ENCODE results near the gene DMRT2. TPM values are rescaled to one million over a fixed set of nuclear protein-coding genes. Genes with fewer than 3 reads are reported as not detected.

The DMRT2 gene
- total RNA-seq, 6 experiments from 2014 or later = 0.49 TPM; not detected in 5

DNA sequence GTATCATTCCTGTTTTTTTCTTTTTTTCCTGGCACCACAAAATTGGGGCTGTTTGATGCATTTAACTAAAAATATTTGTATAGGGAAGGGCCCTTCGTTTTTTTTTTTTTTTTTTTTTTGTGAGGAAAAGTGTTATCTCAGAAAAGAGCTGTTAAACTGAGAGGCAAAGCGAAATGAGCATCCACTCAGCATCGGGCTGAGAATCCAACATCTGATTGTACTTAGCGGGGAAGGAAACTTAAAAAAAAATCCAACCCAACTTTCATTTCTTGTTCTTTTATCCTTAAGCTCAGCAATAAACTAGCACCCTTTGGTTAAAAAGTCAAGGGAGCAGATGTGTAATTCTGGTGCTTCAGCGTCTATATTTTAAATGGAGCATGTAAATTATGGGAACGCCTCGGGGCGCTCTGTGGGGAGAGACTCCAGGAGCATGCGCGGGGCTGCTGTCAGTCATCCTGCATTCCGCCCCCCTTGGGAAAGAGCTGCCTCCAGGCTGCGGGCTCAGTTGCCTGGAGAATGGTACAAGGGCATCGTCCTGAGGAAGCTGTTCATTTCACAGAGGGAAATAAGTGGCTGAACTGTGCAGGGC lies 33.3 kb downstream of the DMRT2 start:
- intact Hi-C loops (cut with DNase I) = no loop called here
- ATAC-seq = no peak
- no peak overlapping the region for H3K4me3 ChIP-seq
- WGBS (ENCODE audit: insufficient coverage, low coverage, low lambda C conversion rate, missing lambda C conversion rate) = 14% methylated on average over 8 of the region's 13 CpGs
- H3K9me3 ChIP-seq = no peaks in the 10 kb centered on the region
- TF ChIP-seq, protein P1, sequence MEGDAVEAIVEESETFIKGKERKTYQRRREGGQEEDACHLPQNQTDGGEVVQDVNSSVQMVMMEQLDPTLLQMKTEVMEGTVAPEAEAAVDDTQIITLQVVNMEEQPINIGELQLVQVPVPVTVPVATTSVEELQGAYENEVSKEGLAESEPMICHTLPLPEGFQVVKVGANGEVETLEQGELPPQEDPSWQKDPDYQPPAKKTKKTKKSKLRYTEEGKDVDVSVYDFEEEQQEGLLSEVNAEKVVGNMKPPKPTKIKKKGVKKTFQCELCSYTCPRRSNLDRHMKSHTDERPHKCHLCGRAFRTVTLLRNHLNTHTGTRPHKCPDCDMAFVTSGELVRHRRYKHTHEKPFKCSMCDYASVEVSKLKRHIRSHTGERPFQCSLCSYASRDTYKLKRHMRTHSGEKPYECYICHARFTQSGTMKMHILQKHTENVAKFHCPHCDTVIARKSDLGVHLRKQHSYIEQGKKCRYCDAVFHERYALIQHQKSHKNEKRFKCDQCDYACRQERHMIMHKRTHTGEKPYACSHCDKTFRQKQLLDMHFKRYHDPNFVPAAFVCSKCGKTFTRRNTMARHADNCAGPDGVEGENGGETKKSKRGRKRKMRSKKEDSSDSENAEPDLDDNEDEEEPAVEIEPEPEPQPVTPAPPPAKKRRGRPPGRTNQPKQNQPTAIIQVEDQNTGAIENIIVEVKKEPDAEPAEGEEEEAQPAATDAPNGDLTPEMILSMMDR (IDR thresholded peaks at IDR 0.05) = no peak
- TF ChIP-seq POLR2A (IDR thresholded peaks at IDR 0.05) = no peak
- H3K36me3 ChIP-seq = no peaks in the 10 kb centered on the region
- DNase-seq = no peak
- no peaks in the 10 kb centered on the region for H3K4me1 ChIP-seq
- H3K27me3 ChIP-seq = no peaks in the 10 kb centered on the region
- no peak overlapping the region for H3K27ac ChIP-seq

DNA sequence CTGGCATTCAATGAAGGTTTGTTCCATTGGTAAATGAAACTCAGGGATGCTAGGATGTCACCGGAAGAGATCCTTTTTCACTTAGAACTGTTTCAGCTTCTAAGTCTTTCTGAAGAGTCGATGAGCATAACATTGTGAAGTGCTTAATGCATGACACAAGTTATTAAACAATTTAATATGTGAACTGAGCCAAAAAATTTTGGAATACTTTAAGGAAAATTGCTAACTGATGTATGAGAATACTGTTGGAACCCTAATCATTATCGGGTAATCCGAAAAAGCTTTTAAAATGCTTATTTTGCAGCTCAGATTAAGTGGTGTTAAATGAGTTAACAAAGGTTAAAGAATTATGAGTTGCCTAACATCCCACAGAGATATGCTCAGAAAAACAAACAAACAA lies 34.9 kb downstream of the DMRT2 start:
- intact Hi-C loops (cut with DNase I) = no loop called here
- no peak for TF ChIP-seq POLR2A (IDR thresholded peaks at IDR 0.05)
- TF ChIP-seq, protein P1 (IDR thresholded peaks at IDR 0.05) = no peak
- H3K27me3 ChIP-seq = peaks cover 0 to 6% of the 10 kb centered on the region in 2 donors
- no peak overlapping the region for H3K4me3 ChIP-seq
- H3K36me3 ChIP-seq = no peaks in the 10 kb centered on the region
- no peak overlapping the region for H3K27ac ChIP-seq
- H3K9me3 ChIP-seq = no peaks in the 10 kb centered on the region
- no peaks in the 10 kb centered on the region for H3K4me1 ChIP-seq
- WGBS (ENCODE audit: insufficient coverage, low coverage, low lambda C conversion rate, missing lambda C conversion rate) = 75% methylated on average over 4 of the region's 4 CpGs
- ATAC-seq (no peak), DNase-seq (no peak)

DNA sequence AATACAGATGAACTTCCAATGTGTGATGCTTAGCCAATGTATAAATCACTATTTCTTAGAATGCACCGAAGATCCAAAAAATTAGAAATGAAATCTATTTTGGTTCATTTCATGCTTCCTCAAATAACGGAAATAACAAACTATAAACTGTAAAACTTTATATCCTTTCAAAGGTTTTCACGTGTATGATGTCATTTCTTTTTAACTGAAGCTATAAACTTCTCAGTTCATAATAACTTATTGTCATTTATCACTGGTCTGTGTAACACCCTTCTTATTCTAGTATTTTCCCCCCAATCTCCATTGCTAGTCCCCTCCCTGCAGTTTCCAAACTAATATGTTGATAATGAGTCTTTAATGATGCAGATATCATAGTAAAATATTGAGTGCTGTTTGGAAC lies 36.4 kb downstream of the DMRT2 start:
- no peak for DNase-seq

DNA sequence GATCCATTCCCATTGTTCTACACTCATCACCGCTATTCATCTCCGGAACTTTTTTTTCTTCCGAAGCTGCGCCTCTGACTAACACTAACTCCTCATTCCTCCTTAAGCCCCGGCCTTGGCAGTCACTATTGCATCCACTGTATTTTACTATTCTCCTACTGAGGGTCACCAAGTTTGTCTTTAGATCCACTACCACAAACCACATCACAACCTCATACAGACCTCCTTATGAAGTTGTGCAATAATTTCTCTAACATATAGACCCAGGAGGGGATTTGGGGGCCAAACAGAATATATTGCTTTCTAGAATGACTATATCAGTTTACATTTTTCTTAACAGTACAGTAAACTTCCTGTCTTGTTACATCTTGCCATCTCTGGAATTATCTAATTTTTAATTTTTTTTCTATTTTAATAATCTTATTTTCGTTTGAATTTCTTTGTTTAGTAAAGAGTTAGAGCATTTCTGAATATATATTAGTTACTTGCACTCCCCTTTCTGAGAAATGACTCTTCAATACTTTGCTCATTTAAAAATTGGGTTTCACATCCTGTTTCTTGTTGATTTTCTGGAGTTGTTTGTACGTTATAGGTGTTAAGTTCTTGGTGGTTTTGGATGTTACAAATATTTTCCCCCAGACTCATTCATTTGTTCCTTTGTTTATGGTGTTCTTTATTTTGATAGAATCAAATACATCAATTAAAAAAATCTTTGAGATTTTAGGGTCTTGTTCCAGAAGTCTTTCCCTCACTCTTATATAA lies 37.1 kb downstream of the DMRT2 start:
- ATAC-seq = no peak
- intact Hi-C loops (cut with DNase I) = no loop called here

More for the DNA sequence above, 36.4 kb downstream of the DMRT2 start:
- Histone ChIP-seq H3K4me1 (no peaks in the 10 kb centered on the region), H3K27me3 (peaks cover 0 to 6% of the 10 kb centered on the region in 2 donors), H3K27ac (no peak overlapping the region), H3K4me3 (no peak overlapping the region), H3K36me3 (no peaks in the 10 kb centered on the region), H3K9me3 (no peaks in the 10 kb centered on the region)
- TF ChIP-seq, protein P1 (IDR thresholded peaks at IDR 0.05) = no peak
- TF ChIP-seq POLR2A (IDR thresholded peaks at IDR 0.05) = no peak
- intact Hi-C loops (cut with DNase I) = no loop called here
- WGBS (ENCODE audit: insufficient coverage, low coverage, low lambda C conversion rate, missing lambda C conversion rate) = 68% methylated on average over 3 of the region's 3 CpGs
- no peak for ATAC-seq

More for the DNA sequence above, 37.1 kb downstream of the DMRT2 start:
- DNase-seq = no peak
- peaks cover 0 to 6% of the 10 kb centered on the region in 2 donors for H3K27me3 ChIP-seq
- H3K36me3 ChIP-seq = no peaks in the 10 kb centered on the region
- no peak overlapping the region for H3K27ac ChIP-seq
- TF ChIP-seq, protein P1 (IDR thresholded peaks at IDR 0.05) = no peak
- TF ChIP-seq POLR2A (IDR thresholded peaks at IDR 0.05) = no peak
- H3K4me3 ChIP-seq = no peak overlapping the region
- WGBS (ENCODE audit: insufficient coverage, low coverage, low lambda C conversion rate, missing lambda C conversion rate) = 62% methylated on average over 7 of the region's 7 CpGs
- no peaks in the 10 kb centered on the region for H3K4me1 ChIP-seq
- H3K9me3 ChIP-seq = no peaks in the 10 kb centered on the region
